Neural crest cell (in vitro differentiated cells): ENCODE data around the gene ZNF282. TPM values are rescaled to one million over a fixed set of nuclear protein-coding genes. Genes with fewer than 3 reads are reported as not detected.
A peak's percentile ranks its signal among the peaks of the same experiment; 100 is the strongest.

Source experiments
- DNase-seq: peaks from one replicate; pipeline ENCODE4 v3.0.0; 2021; ENCODE audit warnings: low read depth, mixed read lengths, low spot score
- H3K27ac Mint-ChIP-seq: one replicate; pipeline ENCODE4 v1.8.0; 2021; ENCODE audit warnings: mild to moderate bottlenecking, mixed read lengths; ENCODE audit not compliant: unreplicated experiment
- H3K27me3 Mint-ChIP-seq: 2 replicates; pipeline ENCODE4 v1.8.0; 2021; ENCODE audit warnings: low read depth, mild to moderate bottlenecking, mixed read lengths
- H3K36me3 Mint-ChIP-seq: 2 replicates; pipeline ENCODE4 v1.8.0; 2021; ENCODE audit warnings: low read depth, mild to moderate bottlenecking, mixed read lengths
- H3K4me1 Mint-ChIP-seq: 2 replicates; pipeline ENCODE4 v1.8.0; 2021; ENCODE audit warnings: mixed read lengths
- H3K4me3 Mint-ChIP-seq: one replicate; pipeline ENCODE4 v1.8.0; 2021; ENCODE audit warnings: mild to moderate bottlenecking, mixed read lengths
- H3K9me3 Mint-ChIP-seq: 2 replicates; pipeline ENCODE4 v1.8.0; 2021; ENCODE audit warnings: mixed read lengths
- total RNA-seq: library from RNA; stranded (reverse); gene quantifications from 2 replicates; pipeline ENCODE4 v1.2.1, GENCODE V29; 2021
- TF ChIP-seq, protein P1 (sequence below): fragments of 200-600 bp; sonication (generic); conservative IDR thresholded peaks from 2 replicates; pipeline ENCODE4 v1.5.0; 2021; ENCODE audit warnings: antibody characterized with exemption, mild to moderate bottlenecking

ZNF282 gene
- total RNA-seq, 1 donor from 2014 or later: 31.8 TPM

DNA sequence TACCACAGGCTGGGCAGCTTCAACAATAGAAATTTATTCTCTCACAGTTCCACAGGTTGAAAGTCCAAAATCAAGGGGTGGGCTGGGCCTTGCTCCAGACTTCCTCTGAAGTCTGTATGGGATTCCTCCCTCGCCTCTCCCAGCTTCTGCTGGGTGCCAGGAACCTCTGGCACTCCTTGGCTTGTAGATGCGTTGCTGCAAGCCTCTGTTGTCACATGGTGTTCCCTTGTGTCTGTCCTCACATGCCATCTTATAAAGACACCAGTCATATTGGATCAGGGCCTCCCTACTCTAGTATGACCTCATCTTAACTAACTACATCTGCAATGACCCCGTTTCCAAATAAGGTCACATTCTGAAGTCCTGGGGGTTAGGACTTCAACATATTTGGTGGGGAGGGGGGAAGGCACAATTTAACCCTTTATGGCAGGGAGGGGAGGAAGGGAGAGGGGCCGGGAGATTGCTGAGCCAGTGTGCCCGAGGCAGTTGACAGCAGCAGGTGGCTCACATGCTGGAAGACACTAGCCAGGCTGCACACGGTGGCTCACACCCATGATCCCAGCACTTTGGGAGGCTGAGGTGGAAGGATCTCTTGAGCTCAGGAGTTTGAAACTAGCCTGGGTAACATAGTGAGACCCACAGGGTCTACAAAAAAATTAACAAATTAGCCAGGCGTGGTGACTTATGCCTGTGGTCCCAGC, 18.8 kb downstream of the ZNF282 start:
- Mint-ChIP-seq H3K4me1 (peaks cover 6% of the 10 kb centered on the region), H3K9me3 (no peaks in the 10 kb centered on the region), H3K27ac (no peak overlapping the region), H3K27me3 (no peaks in the 10 kb centered on the region), H3K36me3 (peaks cover 20% of the 10 kb centered on the region), H3K4me3 (no peak overlapping the region)
- no peak for DNase-seq
- TF ChIP-seq, protein P1, sequence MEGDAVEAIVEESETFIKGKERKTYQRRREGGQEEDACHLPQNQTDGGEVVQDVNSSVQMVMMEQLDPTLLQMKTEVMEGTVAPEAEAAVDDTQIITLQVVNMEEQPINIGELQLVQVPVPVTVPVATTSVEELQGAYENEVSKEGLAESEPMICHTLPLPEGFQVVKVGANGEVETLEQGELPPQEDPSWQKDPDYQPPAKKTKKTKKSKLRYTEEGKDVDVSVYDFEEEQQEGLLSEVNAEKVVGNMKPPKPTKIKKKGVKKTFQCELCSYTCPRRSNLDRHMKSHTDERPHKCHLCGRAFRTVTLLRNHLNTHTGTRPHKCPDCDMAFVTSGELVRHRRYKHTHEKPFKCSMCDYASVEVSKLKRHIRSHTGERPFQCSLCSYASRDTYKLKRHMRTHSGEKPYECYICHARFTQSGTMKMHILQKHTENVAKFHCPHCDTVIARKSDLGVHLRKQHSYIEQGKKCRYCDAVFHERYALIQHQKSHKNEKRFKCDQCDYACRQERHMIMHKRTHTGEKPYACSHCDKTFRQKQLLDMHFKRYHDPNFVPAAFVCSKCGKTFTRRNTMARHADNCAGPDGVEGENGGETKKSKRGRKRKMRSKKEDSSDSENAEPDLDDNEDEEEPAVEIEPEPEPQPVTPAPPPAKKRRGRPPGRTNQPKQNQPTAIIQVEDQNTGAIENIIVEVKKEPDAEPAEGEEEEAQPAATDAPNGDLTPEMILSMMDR: no peak

DNA sequence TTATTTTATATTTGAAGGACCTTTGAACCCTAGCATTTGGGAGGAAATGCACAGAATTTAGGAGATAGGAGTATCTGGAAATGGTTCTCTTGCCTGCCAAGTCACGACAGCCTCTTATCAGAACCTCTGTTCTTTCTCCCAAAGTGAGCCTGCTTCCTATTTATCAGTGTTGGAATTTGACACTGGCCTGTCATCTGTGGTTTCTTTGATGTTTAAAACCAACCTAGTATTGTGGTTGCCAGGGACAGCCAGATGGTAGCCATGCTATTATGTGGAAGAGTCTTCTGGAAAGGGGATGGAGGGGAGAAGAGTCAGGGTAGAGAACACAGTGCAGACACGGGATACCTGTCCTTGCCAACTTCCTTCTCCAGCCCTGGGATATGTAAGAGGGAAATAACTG, 21.1 kb downstream of the ZNF282 start:
- Mint-ChIP-seq H3K27ac (peak overlapping the region; percentile 69), H3K4me1 (no peaks in the 10 kb centered on the region), H3K9me3 (no peaks in the 10 kb centered on the region), H3K36me3 (peaks cover 19% of the 10 kb centered on the region), H3K27me3 (no peaks in the 10 kb centered on the region), H3K4me3 (no peak overlapping the region)
- no peak for DNase-seq
- TF ChIP-seq, protein P1: no peak

DNA sequence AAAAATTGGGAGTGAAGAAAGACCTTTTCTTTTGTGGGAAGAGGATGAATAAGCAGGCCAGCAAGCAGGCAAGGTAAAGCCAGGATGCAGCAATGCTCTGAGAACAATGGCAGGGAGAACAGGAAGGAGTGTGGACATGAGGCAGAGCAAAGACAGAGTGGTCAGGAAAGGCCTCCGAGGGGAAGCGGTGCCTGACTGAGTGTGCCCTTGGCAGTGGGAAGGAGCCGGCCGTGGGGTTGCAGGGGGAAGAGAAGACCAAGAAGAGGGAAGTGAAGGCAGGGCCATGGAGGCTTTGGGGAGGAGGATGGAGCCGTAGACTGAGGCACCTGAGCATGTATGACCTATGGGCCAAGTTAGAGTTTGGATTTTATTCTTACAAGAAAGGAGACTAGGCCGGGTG, 22.2 kb downstream of the ZNF282 start:
- H3K9me3 Mint-ChIP-seq: no peaks in the 10 kb centered on the region
- H3K36me3 Mint-ChIP-seq: peaks cover 20% of the 10 kb centered on the region
- no peak for DNase-seq
- H3K27me3 Mint-ChIP-seq: no peaks in the 10 kb centered on the region
- H3K4me3 Mint-ChIP-seq: no peak overlapping the region
- TF ChIP-seq, protein P1: no peak
- H3K4me1 Mint-ChIP-seq: no peaks in the 10 kb centered on the region
- H3K27ac Mint-ChIP-seq: no peak overlapping the region

DNA sequence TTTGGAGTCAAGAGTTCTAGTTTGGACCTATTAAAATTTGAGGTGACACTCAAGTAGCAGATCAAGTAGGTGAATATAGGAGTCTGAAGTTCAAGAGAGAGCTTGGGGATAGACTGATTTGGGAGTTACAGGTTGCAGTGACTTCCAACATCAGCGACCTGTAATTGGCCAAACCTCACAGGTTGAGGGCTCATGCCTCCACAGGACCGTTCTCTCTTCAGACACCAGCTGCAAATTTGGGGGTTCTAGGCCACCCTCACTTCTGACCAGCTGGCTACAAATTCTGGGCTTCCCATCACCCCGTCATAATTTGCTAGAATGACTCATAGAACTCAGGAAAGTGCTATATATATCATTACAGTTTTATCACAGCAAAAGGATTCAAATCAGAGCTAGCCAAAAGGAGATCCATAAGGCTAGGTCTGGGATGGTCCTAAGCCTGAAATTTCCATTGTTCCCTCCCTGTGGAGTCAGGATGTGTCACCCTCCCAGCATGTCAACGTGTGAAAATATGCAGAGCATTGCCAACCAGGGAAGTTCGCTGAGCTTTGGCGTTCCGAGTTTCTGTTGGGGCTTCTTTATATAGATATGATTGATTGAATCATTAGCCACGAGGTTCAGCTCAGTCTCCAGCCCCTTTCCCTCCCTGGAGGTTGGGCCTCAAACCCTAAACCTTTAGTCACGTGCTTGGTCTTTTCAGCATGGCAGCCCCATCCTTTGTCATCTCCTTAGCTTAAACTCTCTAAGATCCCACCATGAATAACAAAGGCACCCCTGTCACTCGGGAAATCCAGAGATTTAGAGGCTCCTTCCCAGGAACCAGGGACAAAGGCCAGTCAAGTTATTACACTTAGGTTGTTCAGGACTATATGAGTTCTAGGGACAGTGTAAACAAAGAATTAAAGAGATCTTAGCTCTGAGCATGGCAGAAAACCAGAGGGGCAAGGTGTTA, 23.4 kb downstream of the ZNF282 start:
- no peaks in the 10 kb centered on the region for H3K27me3 Mint-ChIP-seq
- TF ChIP-seq, protein P1: no peak
- H3K27ac Mint-ChIP-seq: peak overlapping the region; percentile 79
- H3K4me3 Mint-ChIP-seq: no peak overlapping the region
- DNase-seq: no peak
- no peaks in the 10 kb centered on the region for H3K4me1 Mint-ChIP-seq
- H3K36me3 Mint-ChIP-seq: peaks cover 18% of the 10 kb centered on the region
- no peaks in the 10 kb centered on the region for H3K9me3 Mint-ChIP-seq

DNA sequence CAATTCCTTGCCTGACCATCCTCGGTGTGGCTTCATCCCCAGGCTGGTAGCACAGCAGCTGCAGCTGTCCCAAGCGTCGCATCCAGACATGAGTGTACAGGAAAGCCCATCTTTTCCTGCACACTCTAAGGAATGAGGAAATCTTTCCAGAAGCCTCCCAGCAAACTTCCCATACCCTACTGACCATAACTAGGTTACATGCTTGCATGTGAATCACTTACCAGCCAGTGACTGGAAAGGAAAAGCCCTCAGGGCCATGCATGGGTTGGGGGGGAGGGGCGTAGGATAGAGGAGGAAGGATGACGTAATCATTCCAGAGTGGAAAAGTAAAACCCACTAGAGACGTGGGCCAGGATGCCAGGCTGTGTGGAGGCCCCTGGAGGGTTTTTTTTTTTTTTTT, 25.2 kb downstream of the ZNF282 start:
- H3K27ac Mint-ChIP-seq: no peak overlapping the region

More for the DNA sequence above, 25.2 kb downstream of the ZNF282 start:
- Mint-ChIP-seq H3K4me1 (no peaks in the 10 kb centered on the region), H3K4me3 (no peak overlapping the region), H3K27me3 (no peaks in the 10 kb centered on the region), H3K9me3 (no peaks in the 10 kb centered on the region), H3K36me3 (peaks cover 14% of the 10 kb centered on the region)
- DNase-seq: no peak
- TF ChIP-seq, protein P1: no peak
